Measurements from ENCODE around the gene KDM4D.

DNA sequence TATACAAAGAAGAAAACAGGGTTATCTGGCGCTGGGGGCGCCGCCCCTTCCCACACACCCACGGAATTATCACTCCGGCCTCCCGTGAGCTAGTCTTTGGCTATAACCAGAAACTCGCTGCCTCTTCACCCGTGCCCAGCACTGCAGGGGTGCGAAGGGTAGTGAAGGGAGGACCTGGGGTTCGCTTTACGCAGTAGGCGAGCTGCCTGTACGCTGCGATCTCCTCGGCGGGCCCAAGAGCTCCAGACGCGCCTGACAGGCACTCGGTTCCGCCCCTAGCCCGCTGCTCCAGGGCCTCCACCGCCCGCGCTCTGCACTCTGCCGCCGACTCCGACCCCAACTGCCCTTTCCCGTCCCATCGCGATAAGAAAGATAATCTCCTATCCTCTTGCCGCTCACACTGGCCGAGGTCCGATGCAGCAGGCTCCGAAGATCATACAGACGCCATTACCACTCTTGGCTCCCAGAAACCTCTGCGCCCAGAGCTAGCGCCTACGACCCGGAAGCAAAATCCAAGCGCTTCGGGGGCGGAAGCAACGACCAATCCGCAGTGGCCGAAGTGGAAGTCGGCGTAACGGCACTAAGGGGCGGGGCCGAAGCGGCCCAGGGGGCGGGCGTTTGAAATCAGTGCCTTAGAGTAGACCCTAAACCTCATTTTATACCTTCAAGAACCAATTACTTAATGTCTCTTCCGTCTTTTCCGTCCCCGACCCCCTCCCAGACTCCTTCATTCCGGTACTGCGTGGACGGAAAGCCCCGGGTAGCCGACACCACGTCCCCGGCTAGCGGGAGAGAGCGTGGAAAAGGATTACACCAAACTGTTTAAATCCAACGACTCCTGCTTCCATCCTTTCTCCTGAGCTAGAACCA, at the start of gene KDM4D, which contains the start of gene CWC15:
- TF ChIP-seq EZH2 (IDR thresholded peaks at IDR 0.05; ENCODE audit: borderline replicate concordance, low read length) = no peak
- TF ChIP-seq, protein P1, sequence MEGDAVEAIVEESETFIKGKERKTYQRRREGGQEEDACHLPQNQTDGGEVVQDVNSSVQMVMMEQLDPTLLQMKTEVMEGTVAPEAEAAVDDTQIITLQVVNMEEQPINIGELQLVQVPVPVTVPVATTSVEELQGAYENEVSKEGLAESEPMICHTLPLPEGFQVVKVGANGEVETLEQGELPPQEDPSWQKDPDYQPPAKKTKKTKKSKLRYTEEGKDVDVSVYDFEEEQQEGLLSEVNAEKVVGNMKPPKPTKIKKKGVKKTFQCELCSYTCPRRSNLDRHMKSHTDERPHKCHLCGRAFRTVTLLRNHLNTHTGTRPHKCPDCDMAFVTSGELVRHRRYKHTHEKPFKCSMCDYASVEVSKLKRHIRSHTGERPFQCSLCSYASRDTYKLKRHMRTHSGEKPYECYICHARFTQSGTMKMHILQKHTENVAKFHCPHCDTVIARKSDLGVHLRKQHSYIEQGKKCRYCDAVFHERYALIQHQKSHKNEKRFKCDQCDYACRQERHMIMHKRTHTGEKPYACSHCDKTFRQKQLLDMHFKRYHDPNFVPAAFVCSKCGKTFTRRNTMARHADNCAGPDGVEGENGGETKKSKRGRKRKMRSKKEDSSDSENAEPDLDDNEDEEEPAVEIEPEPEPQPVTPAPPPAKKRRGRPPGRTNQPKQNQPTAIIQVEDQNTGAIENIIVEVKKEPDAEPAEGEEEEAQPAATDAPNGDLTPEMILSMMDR (conservative IDR thresholded peaks at IDR 0.05 in 1 of 2, IDR thresholded peaks at IDR 0.05 in 1 of 2; ENCODE audit: extremely low read depth in 1 of 2, insufficient read depth in 1 of 2, low read depth in 1 of 2, low read length in 2 of 2) = no peak

Measured in mammary epithelial cell (primary cell).